Measurements from ENCODE around the gene EIF3A.

GRCh38 chr10:119051775-119052174 is 28.8 kb downstream of the EIF3A start:
- TF ChIP-seq CTCF (IDR thresholded peaks at IDR 0.05), result no peak
- no peak for TF ChIP-seq POLR2A (IDR thresholded peaks at IDR 0.05)

All from testis (tissue), 2 donors.